Measurements from ENCODE around the gene CEP97.

DNA sequence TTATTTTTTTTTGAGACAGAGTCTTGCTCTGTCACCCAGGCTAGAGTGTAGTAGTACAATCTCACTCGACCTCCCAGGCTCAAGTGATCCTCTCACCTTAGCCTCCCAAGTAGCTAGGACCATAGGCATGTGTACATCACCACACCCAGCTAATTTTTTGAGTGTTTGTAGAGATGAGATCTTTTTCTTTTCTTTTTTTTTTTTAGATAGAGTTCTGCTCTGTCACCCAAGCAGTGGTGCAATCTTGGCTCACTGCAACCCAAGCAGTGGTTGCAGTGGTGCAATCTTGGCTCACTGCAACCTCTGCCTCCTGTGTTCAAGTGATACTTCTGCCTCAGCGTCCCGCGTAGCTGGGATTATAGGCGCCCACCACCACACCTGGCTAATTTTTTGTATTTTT is 5.2 kb downstream of the CEP97 start:
- TF ChIP-seq, protein P1, sequence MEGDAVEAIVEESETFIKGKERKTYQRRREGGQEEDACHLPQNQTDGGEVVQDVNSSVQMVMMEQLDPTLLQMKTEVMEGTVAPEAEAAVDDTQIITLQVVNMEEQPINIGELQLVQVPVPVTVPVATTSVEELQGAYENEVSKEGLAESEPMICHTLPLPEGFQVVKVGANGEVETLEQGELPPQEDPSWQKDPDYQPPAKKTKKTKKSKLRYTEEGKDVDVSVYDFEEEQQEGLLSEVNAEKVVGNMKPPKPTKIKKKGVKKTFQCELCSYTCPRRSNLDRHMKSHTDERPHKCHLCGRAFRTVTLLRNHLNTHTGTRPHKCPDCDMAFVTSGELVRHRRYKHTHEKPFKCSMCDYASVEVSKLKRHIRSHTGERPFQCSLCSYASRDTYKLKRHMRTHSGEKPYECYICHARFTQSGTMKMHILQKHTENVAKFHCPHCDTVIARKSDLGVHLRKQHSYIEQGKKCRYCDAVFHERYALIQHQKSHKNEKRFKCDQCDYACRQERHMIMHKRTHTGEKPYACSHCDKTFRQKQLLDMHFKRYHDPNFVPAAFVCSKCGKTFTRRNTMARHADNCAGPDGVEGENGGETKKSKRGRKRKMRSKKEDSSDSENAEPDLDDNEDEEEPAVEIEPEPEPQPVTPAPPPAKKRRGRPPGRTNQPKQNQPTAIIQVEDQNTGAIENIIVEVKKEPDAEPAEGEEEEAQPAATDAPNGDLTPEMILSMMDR (IDR thresholded peaks at IDR 0.05): no peak
- TF ChIP-seq, protein P2, sequence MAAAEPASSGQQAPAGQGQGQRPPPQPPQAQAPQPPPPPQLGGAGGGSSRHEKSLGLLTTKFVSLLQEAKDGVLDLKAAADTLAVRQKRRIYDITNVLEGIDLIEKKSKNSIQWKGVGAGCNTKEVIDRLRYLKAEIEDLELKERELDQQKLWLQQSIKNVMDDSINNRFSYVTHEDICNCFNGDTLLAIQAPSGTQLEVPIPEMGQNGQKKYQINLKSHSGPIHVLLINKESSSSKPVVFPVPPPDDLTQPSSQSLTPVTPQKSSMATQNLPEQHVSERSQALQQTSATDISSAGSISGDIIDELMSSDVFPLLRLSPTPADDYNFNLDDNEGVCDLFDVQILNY (CRISPR knock-in tag; IDR thresholded peaks at IDR 0.05): no peak

All from WTC11 (cell line).